Vagina (tissue), 2 donors: ENCODE data around the gene FBXO42. TPM values are rescaled to one million over a fixed set of nuclear protein-coding genes. Genes with fewer than 3 reads are reported as not detected.
A peak's percentile ranks its signal among the peaks of the same experiment; 100 is the strongest.

Source experiments
- DNase-seq, 2 donors: peaks; one replicate each; pipeline ENCODE4 v3.0.0-alpha.2; 2017; ENCODE audit errors: extremely low spot score in 2 of 2
- H3K27ac ChIP-seq: fragments of 200-600 bp; sonication (generic); one replicate; pipeline ENCODE4 v1.5.1; 2019
- H3K27me3 ChIP-seq: fragments of 200-600 bp; sonication (generic); one replicate; pipeline ENCODE4 v1.5.1; 2019
- H3K36me3 ChIP-seq, 2 donors: fragments of 200-600 bp; sonication (generic); one replicate each; pipeline ENCODE4 v1.5.1; 2017 to 2019
- H3K4me1 ChIP-seq: fragments of 200-600 bp; sonication (generic); one replicate; pipeline ENCODE4 v1.5.1; 2019
- H3K4me3 ChIP-seq, 2 donors: fragments of 200-600 bp; sonication (generic); 1 replicate in 1 of 2; 2 replicates in 1 of 2; pipeline ENCODE4 v1.5.1; 2016 to 2019
- H3K9me3 ChIP-seq: fragments of 200-600 bp; sonication (generic); one replicate; pipeline ENCODE4 v1.5.1; 2019
- POLR2A ChIP-seq, 2 donors: fragments of 450-650 bp; IDR thresholded peaks; one replicate each; pipeline ENCODE4 v1.6.1; 2017; ENCODE audit warnings: antibody characterized with exemption in 2 of 2, mild to moderate bottlenecking in 2 of 2, moderate library complexity in 2 of 2
- POLR2AphosphoS5 ChIP-seq, 2 donors: sonication (generic); formaldehyde crosslinking; IDR thresholded peaks; one replicate each; pipeline ENCODE4 v1.9.0; 2017; ENCODE audit warnings: antibody characterized with exemption in 2 of 2, mild to moderate bottlenecking in 2 of 2, low read depth in 1 of 2; ENCODE audit not compliant: insufficient read depth in 1 of 2
- intact Hi-C: fragments of 100-400 bp; cut with DNase I; formaldehyde crosslinking; loops from one replicate; pipeline ENCODE4 v1.15.1; 2023
- total RNA-seq: library from RNA; depleted of rRNA; stranded (reverse); fragments of >200 nt; gene quantifications from one replicate; pipeline ENCODE4 v1.2.3, GENCODE V29; 2016
- TF ChIP-seq, protein P1 (sequence below), 3 experiments: fragments of 450-650 bp in 2 of 3; fragments of 200-600 bp in 1 of 3; sonication (generic) in 1 of 3; IDR thresholded peaks; one replicate each; pipeline ENCODE4 v1.5.1; 2017 to 2019; ENCODE audit warnings: antibody characterized with exemption in 3 of 3, mild to moderate bottlenecking in 2 of 3, moderate library complexity in 2 of 3

FBXO42 gene
- 24.8 TPM for total RNA-seq

DNA sequence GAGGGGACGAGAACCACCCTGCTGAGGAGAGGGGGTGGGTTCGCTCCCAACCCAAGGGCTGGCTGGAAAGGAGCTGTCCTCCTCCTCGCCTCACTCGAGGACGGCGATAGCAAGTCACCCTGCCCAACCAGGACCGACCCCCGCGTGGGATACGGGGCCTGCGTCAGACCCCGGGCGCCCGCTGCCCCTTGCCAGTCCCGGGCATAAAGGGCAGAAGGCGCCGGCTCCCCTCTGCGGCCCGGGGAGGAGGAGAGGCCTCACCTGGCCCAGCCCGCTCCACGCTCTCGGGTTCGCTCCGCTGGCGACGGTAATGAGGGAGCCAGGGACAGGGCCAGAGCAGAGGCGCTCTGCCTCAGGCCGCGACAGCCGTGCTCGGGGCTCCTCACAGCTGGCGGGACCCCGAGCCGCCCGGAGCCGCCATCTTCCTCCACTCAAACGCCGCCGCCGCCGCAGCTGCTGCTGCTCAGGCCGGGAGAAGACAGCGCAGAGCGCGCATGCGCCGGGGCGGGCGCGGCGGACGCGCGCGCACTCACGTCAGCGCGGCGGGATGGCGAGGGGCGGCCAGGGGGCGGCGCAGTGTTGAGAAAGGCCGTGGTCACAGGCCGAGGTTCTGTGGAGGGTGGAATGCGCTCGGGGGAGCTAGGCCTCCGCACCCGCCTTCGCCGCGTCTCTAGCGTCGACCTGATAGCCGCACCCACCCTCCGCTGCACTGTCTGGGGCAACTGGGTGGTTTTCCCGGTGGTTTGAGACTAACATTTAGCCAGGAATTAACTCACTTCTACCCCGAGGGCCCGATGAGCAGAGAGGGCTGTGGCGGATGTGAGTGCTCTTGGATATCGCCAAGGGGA lies at the start of gene FBXO42:
FBXO42 (minus strand) TSS at position 487 of the 848 bp plus-strand sequence. CDS start 37,062 bp downstream, outside the sequence.
- H3K36me3 ChIP-seq, result no peaks in the 10 kb centered on the region
- no peaks in the 10 kb centered on the region for H3K9me3 ChIP-seq
- H3K27me3 ChIP-seq, result no peaks in the 10 kb centered on the region
- peaks cover 37% of the 10 kb centered on the region for H3K4me1 ChIP-seq
- DNase-seq, result no peak
- TF ChIP-seq, protein P1, sequence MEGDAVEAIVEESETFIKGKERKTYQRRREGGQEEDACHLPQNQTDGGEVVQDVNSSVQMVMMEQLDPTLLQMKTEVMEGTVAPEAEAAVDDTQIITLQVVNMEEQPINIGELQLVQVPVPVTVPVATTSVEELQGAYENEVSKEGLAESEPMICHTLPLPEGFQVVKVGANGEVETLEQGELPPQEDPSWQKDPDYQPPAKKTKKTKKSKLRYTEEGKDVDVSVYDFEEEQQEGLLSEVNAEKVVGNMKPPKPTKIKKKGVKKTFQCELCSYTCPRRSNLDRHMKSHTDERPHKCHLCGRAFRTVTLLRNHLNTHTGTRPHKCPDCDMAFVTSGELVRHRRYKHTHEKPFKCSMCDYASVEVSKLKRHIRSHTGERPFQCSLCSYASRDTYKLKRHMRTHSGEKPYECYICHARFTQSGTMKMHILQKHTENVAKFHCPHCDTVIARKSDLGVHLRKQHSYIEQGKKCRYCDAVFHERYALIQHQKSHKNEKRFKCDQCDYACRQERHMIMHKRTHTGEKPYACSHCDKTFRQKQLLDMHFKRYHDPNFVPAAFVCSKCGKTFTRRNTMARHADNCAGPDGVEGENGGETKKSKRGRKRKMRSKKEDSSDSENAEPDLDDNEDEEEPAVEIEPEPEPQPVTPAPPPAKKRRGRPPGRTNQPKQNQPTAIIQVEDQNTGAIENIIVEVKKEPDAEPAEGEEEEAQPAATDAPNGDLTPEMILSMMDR (IDR thresholded peaks at IDR 0.05), result peak in 2 of 3 experiments; percentile 13 to 26
- TF ChIP-seq POLR2A (IDR thresholded peaks at IDR 0.05) (peak; percentile 60 to 94), POLR2AphosphoS5 (IDR thresholded peaks at IDR 0.05; ENCODE audit: insufficient read depth in 1 of 2, low read depth in 1 of 2) (peak in 1 of 2 donors; percentile 96)
- peak within 1 kb of the TSS; percentile 94 for H3K27ac ChIP-seq
- peak within 1 kb of the TSS; percentile 85 to 88 for H3K4me3 ChIP-seq
- intact Hi-C loops, result loop anchor here (1.0 kb wide), 1 partner anchor 98 kb away; no protein-coding TSS in a partner anchor

DNA sequence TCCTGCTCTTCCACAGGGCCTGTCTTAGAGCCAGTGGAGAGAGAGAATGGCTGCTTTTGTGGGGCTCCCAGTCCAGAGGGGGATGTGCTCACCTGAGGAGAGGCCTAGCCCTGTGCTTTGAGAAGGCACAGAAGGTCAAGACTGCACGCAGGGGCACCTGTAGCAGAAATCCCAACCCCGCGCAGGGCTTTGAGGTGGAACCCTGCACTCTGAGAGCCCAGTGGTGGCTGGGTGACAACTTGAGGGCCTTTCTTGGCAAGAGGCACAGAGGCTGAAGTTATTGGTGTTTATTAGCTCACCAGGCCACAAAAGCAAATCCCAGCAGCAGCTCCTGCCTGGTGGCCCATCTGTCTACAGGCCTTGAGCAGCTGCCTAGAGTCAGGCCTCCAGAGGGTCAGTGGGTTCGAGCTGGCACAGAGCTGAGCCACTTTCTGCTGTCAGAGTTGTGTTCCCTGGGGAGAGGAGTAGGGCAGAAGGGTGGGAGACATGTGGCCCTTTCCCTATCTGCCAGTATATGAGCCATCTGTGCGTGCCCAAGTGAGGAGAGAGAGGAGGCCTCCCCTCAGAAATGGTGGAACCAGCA lies 46.2 kb upstream of the FBXO42 start:
- no peak overlapping the region for H3K27ac ChIP-seq

DNA sequence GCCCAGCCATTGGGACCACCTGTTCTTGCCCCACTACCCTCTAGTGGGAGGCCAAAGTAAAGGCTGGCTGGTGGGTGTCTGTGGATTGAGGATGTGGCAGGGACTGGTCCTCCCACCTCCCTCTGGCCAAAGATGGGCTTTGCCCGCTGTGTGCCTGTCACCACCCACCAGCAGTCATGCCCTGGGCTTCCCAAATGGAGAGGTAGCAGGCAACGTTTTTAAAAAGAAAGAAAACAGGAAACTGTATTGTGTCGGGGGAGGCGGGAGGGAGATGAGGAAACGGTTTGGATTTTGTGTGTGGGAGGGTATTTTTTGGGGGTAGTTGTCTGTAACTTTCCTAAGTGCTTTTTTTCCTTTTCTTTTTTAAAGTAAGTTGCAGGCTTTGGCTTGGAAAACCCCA lies 44.8 kb upstream of the FBXO42 start:
- Histone ChIP-seq H3K4me3 (no peak overlapping the region), H3K4me1 (peaks cover 33% of the 10 kb centered on the region), H3K27ac (no peak overlapping the region), H3K27me3 (no peaks in the 10 kb centered on the region), H3K36me3 (peaks cover 0 to 45% of the 10 kb centered on the region in 2 donors), H3K9me3 (no peaks in the 10 kb centered on the region)
- no peak for DNase-seq
- intact Hi-C loops, result no loop called here
- TF ChIP-seq POLR2AphosphoS5 (IDR thresholded peaks at IDR 0.05; ENCODE audit: insufficient read depth in 1 of 2, low read depth in 1 of 2), result no peak
- TF ChIP-seq, protein P1 (IDR thresholded peaks at IDR 0.05), result no peak
- TF ChIP-seq POLR2A (IDR thresholded peaks at IDR 0.05), result no peak

More for the DNA sequence above, 46.2 kb upstream of the FBXO42 start:
- H3K36me3 ChIP-seq, result peaks cover 0 to 42% of the 10 kb centered on the region in 2 donors
- no peaks in the 10 kb centered on the region for H3K27me3 ChIP-seq
- TF ChIP-seq, protein P1 (IDR thresholded peaks at IDR 0.05), result no peak
- no peak for TF ChIP-seq POLR2A (IDR thresholded peaks at IDR 0.05)
- no peak for TF ChIP-seq POLR2AphosphoS5 (IDR thresholded peaks at IDR 0.05; ENCODE audit: insufficient read depth in 1 of 2, low read depth in 1 of 2)
- peaks cover 19% of the 10 kb centered on the region for H3K4me1 ChIP-seq
- DNase-seq, result no peak
- intact Hi-C loops, result no loop called here
- H3K4me3 ChIP-seq, result no peak overlapping the region
- no peaks in the 10 kb centered on the region for H3K9me3 ChIP-seq

DNA sequence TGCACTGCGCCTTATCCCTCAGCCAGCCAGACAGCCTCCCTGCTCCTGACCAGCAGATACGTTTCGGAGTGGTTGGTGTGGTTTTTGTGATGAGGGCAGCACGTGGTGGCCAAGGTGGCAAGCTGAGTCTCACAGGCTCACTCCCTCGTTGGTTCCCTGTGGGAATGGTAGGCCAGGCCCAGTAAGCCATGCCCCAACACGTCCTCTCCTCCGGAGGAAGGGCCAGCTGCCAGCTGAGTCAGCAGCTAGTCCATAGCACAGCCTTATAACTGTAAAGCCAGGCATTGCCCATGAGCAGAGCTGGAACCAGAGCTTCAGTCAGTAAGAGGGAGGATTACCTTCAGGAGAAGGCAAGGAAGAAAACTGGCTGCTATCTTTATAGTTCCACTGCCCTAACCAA lies 44.3 kb upstream of the FBXO42 start:
- TF ChIP-seq, protein P1 (IDR thresholded peaks at IDR 0.05), result no peak
- TF ChIP-seq POLR2AphosphoS5 (IDR thresholded peaks at IDR 0.05; ENCODE audit: insufficient read depth in 1 of 2, low read depth in 1 of 2) (no peak), POLR2A (IDR thresholded peaks at IDR 0.05) (no peak)
- Histone ChIP-seq H3K9me3 (no peaks in the 10 kb centered on the region), H3K4me1 (peaks cover 38% of the 10 kb centered on the region), H3K36me3 (peaks cover 0 to 45% of the 10 kb centered on the region in 2 donors), H3K27me3 (no peaks in the 10 kb centered on the region), H3K4me3 (no peak overlapping the region), H3K27ac (no peak overlapping the region)
- intact Hi-C loops, result no loop called here
- no peak for DNase-seq
